Inferior parietal cortex (tissue), 1 donor: ENCODE measurements around the gene PTCH2.
"Not testable (repeated sequence)": the region's sequence is repeated elsewhere in the genome, so short reads cannot be mapped to it uniquely, and the experiment has no call there.

Experiments
- DNase-seq: peaks from one replicate; pipeline ENCODE4 v3.0.0-alpha.2; 2016; ENCODE audit errors: extremely low spot score

Gene PTCH2

GRCh38 chr1:44820328-44821239 is 22.5 kb downstream of the PTCH2 start:
- no peak for DNase-seq

- peak; percentile 88 for DNase-seq
Measured at GRCh38 chr1:44819608-44820327, 23.3 kb downstream of the PTCH2 start.

DNA sequence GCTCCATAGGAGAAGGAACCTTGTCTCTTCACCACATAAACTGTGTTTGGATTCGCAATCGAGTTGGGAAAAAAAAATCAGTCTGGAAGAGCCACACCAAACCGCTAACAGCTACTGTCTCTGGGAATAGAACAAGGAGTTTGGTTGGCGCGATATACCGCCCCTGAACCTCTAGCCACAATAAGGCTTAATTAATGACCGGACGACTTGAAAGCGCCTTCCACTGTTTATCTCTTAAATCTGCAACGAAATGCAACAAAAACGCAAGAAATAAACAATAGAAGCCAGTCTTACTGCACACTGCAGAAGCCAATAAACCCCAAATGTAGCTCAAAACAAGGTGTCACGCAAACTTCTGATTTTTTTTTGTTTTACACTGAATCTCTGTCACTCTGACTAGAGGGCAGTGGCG is 23.9 kb downstream of the PTCH2 start:
- DNase-seq, result no peak

DNA sequence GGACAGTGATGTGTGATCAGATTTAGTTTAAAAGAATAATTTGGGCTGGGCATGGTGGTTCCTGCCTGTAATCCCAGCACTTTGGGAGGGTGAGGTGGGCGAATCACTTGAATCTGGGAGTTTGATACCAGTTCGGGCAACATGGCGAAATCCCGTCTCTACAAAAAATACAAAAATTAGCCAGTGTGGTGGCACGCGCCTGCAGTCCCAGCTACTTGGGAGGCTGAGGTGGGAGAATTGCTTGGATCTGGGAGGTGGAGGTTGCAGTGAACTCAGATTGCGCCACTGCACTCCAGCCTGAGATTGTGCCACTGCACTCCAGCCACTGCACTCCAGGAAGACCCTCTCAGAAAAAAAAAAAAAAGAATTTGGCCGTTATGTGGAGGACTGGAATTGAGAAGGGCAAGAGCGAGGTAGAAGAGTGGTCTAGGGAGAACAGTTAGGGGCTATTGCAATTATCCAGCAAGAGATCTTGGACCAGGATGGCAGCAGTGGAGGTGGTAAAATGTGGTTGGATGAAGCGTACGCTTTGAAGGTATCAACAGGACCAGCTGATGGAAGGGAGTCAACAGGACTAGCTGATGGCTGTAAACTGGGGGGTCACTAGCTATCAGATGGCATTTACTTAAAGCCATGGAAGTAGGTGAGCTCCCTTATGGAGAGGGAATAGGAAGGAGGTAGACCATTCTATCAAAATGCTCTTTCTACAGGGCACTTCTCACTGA is 25.1 kb downstream of the PTCH2 start:
- no peak for DNase-seq

DNA sequence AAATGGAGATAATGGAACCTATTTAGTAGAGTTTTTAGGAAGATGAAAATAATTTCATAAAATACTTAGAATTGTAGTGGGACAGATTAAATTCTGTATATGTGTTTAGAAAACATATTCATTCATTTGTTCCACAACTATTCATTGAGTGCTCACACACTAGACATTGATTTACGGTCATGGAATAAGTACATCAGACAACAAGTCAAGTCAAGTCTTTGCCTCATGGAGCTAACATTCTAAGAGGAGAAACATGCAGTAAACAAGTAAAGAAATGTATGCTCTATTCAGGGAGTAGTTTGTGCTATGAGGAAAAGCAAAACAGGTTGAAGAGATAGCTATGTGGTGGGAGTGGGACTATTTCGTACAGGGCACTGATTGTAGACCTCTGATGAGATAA is 25.7 kb downstream of the PTCH2 start:
- no peak for DNase-seq

DNA sequence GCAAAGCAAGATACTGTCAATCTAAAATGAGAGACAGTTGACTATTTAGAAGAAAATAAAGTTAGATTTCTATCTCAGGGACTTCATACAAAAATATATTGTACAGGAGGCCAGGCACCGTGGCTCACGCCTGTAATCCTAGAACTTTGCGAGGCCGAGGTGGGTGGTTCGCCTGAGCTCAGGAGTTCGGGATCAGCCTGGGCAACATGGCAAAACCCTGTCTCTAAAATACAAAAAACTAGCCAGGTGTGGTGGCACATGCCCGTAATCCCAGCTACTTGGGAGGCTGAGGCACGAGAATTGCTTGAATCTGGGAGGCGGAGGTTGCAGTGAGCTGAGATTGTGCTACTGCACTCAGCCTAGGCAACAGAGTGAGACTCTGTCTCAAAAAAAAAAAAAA is 27.1 kb downstream of the PTCH2 start:
- DNase-seq, result not testable (repeated sequence)

DNA sequence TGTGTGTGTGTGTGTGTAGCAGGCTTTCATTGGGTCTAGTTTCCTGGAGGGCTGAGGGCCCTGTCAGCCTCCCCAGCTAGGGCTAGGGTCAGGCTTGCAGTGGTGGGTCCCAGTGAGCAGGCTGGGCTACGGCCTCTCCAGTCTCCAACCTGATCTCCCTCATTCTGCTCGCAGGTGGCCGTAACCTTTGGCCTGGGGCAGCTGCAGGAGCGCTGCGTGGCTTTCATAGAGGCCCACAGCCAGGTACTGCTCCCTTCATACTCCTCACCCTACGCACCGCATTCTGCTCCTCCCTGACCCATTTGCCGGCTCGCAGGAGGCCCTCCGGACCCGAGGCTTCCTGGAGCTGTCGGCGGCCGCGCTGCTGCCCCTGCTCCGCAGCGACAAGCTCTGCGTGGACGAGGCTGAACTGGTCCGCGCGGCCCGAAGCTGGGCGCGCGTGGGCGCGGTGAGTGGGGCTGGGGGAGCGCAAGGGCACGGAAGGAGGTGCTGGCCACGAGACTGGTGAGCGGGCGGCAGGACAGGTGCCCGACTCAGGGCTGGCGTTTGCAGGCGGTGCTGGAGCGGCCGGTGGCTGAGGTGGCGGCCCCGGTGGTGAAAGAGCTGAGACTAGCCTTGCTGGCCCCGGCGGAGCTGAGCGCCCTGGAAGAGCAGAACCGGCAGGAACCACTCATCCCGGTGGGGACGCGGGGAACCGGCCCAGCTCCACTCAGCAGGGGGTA is 30.1 kb downstream of the PTCH2 start:
- peak; percentile 7 for DNase-seq

- DNase-seq, result no peak
Measured at GRCh38 chr1:44811234-44811633, 31.8 kb downstream of the PTCH2 start.

GRCh38 chr1:44810762-44811105 is 32.3 kb downstream of the PTCH2 start:
- DNase-seq, result not testable (repeated sequence)

DNA sequence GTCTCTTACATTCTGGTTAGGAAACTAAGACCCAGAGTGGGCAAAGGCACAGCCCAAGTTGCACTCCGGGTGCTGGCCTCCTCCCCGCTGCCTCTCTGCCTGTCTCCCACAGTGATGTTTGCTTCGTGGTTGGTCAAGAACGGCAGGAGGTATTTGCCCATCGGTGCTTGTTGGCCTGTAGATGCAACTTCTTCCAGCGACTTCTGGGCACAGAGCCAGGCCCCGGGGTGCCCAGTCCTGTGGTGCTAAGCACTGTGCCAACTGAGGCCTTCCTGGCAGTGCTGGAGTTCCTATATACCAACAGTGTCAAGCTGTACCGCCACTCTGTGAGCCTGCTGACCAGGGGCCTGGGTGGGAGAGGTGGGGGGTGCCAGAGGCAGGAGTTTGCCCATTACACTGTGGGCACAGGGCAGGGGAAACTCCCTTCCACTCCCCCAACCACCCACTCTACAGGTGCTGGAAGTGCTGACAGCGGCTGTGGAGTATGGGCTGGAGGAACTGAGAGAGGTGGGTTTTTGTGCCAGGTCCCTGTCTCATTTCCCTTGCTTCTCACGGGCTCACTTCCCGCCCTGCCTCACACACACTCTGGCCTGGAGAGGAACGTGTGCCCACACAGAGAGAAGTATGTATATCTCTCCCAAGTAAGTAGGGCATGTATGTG is 32.8 kb downstream of the PTCH2 start:
- DNase-seq, result no peak

DNA sequence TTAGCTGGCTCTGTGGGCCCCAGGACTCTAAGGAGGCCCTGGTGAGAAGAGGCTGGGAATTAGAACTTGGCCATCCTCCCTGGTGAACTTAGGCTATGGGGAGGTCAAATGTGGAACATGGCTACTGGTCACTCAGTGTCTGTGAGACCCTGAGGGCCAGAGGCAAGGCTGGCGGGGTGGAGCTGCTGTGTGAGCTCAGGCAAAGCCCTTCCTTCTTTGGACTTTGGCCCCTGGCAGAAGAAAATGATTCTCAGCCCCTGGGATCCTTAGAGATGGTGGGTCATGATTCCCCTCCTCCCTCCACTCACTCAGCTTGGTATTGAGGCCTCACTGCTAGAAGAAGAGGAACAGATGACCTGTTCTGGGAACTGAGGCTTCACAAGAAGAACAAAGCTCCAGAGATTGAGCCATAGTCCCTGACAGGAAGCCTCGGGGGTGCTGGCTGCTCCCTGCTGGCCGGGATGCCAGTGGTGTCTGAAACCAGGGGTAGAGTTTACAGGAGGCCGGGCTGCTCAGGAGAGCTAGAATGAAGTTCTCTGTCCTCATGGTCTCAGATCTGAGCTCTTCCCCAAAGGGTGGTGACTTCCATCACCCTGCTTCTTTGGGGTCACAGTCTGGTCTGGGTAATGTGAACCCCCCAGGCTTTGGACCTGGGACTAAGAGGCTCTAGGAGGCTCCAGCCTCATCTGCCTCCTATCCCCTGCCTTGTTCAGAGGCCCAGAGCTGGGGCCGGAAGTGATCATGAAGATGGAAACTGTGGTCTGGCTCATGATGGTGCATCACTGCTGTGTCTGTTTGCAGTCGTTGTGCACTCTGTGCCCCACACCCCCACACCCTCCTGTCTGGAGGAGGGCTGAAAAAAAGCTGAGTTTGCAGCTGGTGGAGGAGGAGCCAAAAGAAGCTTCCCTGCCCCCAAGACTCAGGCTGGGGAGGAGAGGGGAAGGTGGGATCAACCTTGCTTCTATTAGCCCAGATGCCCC is 33.8 kb downstream of the PTCH2 start:
- DNase-seq, result peak; percentile 9

DNA sequence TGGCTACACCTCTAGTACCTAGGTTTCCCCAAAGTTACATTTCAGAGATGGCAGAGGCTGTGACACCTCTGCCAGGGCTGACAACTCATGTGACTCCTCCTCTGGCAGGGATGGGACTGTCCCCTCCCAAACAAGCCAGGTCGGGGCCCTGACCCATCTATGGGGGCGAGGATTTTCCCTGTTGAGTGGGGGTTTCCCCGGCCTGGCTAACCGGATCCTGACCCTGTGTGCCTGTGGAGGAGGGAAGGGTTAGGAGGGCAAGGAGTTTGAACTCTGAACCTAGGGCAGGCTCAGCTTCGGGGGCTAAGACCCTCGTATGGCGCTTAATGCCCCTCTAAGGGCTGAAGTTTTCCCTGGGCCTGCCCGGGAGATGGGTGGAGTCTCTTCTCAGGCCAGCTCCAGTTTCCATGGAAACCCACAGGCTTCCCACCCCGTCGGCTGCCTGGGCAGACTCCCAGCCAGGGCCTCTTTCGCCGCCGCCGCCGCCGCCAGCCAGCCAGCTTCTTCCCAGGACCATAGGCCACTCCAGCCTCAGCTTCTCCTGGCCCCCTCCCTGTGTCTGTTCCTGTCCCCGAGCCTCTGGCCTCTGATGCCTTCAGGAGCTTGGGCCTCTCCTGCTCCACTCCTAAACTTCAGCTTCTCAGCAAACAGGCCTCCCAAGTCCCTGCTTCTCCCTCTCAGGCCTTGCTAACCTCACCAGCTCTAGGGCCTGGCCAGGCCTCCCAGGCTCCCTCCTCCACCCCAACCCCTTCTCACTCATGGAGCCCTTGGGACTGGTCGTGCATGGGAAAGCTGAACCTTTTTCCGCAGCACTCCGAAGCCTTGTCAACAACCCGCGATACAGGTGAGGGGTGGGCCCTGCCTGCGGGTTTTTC is 34.8 kb downstream of the PTCH2 start, which contains the start of gene BTBD19:
Gene BTBD19, plus strand, starts transcription at position 461 of the 875 bp plus-strand sequence. Its CDS starts 298 bp downstream, at position 759.
- DNase-seq, result peak; percentile 61

- DNase-seq, result peak; percentile 65
Measured at GRCh38 chr1:44807364-44808062, 35.5 kb downstream of the PTCH2 start.

GRCh38 chr1:44806704-44807363 is 36.2 kb downstream of the PTCH2 start, which contains the start of gene DYNLT4:
Gene DYNLT4, minus strand, starts transcription at chr1:44807351. Its CDS starts 683 bp downstream, at chr1:44806668.
- no peak for DNase-seq

DNA sequence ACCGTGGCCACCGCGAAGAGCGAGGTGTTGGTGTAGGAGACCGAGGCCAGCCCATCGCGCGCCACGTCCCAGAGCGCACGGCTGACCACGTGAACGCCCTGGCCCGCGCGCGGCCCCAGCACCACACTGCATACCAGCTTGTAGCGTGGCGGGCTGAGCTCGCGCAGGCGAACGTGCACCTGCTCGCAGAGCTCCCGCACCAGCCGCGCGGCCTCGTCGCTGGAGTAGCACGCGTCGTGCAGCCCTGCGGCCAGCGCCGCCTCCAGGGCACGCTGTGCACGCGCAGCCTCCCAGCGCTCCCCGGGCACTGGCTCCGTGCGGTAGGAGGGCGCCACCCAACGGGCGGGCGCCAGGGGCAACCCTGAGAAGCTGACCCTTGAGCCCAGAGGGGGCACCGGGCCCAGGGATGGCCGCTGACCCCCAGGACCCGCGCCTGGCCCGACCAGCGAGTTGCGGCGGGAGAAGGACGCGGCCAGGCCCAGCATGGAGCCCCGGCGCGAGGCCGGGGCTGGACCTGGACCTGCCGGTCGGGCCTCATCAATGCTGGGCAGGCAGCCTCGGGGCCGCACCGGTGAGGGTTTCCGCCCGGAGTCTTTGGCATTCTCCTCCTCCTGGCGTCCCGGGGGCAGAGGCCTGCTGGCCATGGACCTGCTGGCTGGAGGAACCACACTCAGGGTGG is 36.9 kb downstream of the PTCH2 start:
- DNase-seq, result no peak

- no peak for DNase-seq
Measured at GRCh38 chr1:44805311-44806024, 37.6 kb downstream of the PTCH2 start.
